Activated T-cell treated with anti-CD3 and anti-CD28 coated beads for 4 hours (primary cell): ENCODE measurements around the gene SIRT4.
"Not testable (repeated sequence)": the region's sequence is repeated elsewhere in the genome, so short reads cannot be mapped to it uniquely, and the experiment has no call there.

Experiments
- DNase-seq: peaks from one replicate; pipeline ENCODE4 v3.0.0-alpha.2; 2020

SIRT4 gene, protein sequence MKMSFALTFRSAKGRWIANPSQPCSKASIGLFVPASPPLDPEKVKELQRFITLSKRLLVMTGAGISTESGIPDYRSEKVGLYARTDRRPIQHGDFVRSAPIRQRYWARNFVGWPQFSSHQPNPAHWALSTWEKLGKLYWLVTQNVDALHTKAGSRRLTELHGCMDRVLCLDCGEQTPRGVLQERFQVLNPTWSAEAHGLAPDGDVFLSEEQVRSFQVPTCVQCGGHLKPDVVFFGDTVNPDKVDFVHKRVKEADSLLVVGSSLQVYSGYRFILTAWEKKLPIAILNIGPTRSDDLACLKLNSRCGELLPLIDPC

DNA sequence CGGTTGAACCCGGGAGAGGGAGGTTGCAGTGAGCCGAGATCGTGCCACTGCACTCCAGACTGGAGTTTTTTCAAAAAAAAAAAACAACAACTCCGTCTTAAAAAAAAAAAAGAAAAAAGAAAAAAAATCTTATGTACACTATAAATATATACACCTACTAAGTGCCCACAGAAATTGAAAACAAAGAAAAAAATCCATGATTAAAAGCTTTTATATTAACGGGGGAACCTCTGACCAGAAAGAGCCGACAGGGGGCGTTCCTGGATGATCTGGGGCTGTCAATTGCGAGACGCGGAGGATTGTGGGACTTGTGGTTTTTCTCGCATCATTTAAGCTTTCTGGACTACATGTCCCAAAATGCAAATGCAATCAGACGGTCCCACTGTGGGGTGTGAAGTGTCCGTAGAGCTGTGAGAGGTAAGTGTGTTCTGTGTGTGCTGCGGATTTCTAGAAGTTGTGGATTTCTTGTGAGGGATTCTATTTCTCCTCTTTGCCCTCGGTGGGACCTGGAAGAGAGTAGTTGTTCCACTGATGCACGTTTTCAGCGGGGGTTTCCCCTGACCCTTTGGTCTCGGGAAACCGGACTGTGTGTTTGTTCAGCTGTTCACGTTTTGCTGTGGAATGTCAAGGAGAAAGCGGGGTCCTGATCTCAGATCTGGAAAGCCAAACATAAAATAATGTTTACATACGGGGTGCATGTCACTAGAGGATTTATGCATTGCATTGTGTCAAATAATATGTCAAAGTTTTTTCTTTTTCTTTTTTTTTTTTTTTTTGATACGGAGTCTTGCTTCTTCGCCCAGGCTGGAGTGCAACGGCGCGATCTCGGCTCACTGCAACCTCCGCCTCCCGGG is at the start of gene SIRT4:
Gene SIRT4, plus strand, starts transcription at position 360 of the 854 bp plus-strand sequence. CDS start 1,241 bp downstream, outside the sequence.
- peak; percentile 86 for DNase-seq

DNA sequence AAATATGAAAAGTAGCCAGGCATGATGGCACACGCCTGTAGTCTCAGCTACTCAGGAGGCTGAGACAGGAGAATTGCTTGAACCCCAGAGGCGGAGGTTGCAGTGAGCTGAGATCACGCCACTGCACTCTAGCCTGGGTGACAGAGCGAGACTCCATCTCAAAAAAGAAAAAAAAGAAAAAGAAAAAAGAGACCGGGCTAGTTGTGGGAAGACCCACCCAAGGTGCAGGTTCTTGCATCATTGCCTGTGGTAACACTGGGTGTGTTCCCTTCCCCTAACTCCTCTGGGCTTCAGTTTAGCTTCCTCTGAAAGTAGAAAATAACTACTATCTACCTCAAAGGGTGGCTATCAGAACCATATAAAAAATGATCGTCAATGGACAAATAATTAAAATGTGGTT is 48.8 kb upstream of the SIRT4 start:
- DNase-seq: not testable (repeated sequence)

DNA sequence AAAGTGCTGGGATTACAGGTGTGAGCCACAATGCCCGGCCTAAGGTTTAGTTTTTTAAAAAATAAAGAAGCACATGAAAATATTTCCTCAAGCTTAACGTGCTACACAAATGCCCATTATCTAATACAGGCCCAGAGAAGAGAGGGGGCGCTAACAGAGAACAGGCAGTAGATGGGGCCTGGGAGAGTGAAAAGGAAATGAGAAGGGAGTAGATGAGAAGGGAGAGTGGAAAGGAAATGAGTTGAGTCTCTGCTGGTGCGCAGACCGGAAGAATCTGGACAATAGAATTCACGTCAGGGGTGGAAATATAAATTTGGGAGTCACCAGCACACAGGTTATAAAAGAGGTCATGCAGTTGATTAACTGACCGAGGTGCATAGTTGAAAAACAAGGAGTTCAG is 47.3 kb upstream of the SIRT4 start:
- no peak for DNase-seq

DNA sequence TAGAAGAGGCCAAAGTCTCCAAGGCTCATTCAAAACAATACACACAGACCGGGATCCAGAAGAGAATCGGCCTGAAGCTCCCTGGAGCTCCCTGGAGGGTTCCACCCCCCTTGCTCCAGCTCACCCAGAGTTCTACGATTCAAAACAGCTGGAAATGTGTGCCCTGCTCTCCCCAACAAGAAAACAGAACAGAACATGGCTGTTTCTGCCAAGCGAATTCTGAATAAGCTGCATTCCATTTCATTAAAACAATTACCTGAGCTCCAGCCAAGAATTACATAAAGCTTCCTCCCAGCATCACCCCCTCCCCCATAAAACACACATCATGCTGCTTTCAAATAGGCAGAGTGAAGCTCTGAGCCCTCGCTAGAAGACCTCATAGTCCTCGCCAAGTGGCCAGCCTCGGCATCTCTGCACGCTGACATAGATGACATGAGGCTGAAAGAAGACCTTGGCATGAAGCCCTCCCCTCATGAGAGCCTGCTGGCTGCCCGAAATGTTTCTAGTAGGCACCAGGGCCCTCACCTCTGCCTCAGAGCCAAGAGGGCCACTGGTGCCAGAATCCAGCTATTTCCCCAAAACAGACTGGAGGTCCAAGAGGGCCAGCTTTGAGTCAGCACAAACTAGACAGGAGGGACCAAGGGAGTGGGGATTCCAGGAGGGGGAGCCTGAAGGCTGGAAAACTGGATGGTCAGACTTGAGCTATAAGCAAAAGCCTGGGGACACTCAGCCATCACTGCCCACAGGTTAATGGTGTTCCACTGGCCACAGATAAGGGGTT is 44.9 kb upstream of the SIRT4 start:
- no peak for DNase-seq

DNA sequence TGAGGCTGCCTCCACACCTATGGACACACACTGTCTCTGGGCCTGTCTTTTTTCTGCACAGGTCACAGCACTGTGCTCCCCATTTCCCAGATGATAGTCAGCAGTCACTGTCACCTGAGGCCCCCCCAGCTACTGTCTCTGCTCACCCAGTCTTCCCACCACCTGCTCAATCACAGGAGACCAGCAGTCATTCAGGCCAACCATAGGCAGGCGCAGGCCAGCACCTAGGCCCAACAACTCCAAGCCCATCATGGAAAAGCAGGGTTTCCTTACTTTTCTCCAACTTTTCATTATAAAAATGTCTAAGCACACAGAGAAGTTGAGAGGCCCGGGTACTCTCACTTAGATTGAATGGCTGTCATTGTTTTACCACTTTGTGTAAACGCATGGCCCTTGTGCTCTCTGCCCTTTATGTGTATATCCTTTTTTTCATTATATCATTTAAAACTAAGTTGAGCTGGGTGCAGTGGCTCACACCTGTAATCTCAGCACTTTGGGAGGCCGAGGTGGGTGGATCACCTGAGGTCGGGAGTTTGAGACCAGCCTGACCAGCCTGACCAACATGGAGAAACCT is 43.7 kb upstream of the SIRT4 start:
- DNase-seq: no peak

DNA sequence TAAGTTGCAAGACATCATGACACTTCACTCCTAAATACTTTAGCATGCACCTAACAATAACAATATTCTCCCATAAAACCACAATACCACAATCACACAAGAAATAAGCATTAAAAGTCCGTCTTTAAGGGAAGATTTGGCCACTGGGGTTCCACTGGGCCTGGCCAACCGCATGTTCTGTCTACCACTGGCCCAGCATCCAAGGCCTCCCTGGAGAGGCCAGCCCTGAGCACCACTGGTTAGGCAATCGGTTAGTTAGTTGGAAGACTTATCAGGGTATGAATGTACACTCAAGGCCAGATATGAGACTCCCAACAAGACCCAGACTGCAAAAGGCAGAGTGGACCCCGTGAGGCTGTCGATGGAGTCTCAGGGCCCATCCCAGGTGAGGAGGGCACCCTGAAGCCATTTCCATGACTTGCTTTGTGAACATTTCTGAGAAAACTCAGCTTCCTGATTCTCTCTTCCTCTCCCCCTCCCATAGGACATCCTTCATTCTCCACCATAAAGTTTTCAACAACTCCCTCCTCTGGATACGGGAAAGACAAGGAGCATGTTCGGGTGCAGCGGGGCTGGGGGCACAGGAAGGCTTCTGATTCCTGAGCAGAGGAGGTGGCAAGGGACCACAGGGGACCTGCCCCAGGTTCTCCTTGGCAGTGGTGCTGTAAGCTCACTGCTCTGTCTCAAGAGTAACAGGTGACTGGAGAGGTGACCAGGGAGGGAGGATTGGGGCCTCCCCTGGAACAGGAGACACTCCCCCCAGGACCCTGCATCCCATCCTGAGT is 42.5 kb upstream of the SIRT4 start:
- DNase-seq: no peak

DNA sequence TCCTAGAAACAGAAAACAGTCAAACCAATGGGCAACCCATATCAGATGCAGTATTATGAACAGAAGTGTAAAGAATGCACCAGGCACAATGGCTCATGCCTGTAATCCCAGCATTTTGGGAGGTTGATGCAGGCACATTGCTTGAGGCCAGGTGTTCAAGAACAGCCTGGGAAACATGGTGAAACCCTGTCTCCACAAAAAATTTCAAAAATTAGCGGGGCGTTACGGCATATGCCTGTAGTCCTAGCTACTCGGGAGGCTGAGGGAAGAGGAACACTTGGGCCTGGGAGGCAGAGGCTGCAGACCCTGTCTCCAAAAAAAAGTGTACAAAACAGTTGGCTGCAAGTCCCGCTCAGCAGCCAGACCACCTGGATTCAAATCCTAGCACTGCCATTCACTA is 41.5 kb upstream of the SIRT4 start:
- DNase-seq: no peak

DNA sequence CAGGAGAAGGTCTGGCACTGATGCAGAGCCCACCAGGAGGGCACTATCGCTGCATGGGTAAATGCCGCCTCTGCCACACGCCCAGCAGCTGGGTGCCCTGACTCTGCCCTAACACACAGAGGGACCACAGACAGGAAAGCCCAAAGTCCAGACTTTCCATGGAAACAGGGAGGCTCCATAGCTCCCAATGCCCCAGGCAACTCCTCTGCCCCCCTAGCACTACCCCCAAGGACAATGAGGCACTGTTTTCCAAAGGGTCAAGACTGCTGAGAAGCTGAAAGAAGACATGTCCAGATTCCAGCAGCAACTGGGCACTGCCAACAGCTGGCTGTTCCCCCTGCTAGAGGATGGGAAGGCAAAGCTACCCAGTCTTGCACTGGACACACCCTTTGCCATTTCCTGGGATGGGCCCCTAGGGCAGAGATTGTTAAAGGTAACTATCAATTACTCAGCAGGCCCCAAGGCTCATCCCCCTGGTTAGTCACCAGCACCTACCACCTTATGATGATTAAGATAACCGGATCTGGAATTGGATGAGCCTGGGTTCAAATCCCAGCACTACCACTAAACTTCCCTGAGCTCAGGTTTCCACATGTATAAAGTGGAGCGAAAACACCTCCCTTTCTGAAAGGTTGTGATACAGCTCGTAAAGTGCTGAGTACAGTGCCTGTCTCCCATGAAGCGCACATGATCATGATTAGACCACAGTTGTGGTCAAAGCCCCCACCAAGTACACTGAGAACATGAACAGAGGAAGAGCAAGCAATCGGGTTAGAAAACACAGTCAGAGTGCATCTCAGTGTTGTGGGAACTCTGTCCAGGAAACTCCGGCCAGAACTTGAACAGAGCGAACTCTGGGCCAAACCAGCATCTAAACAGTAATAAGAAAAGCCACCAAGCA is 39.9 kb upstream of the SIRT4 start:
- no peak for DNase-seq

DNA sequence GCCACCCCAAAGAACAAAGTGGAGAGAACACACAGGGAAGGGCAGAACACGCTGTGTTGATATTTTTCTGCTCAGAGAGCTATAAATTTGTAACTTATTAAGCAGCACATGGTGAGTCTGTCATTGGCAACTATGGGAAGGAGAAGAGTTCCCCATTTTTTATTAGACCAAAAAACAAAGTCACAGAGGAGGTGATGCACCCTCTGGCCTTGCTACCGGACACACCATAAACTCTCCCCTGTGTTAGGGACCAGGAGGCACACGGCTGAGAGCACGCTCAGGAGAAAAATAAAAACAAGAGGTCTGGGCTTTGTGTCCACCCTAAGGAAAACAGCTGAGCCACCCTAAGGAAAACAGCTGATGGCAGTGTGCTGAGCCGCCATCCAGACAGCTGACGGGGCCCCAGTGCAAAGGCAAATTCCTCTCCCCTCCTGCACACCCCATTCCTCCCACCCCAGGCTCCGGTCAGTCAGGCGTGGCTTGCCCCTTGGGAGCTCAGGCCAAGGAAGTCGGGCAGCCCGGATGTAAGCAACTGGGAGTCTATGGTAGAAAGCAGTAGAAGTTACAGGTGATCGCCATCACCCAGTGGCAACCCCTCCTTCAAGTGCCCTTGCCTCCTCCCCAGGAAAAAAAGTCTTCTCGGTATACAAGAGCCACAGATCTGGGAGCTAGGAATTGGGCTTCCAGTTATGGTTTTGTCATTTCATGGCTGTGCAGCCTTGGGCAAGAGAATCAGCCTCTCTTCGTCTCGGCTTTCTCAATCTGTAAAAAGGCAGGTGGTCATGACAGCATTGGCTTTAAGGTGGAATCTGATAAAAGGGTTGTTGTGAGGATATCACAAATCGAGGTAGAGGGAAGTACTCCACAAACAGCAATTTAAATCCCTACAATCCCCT is 39.0 kb upstream of the SIRT4 start:
- DNase-seq: no peak

DNA sequence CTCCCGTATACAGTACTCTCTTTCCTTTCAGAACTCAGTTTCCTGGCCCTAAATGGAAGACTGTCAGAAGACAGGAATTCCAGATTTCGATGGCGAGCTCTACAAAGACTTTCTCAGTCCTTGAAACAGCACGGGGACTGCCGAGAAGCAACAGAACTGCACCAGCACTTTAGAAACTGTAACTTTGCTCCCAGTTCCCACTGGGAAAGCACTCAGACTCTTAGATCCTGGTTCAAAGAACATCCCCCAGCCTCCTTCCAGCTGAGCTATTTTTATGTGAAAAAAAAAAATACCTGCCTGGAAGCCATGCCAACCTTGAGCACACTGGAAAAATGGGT is 38.4 kb upstream of the SIRT4 start:
- no peak for DNase-seq

DNA sequence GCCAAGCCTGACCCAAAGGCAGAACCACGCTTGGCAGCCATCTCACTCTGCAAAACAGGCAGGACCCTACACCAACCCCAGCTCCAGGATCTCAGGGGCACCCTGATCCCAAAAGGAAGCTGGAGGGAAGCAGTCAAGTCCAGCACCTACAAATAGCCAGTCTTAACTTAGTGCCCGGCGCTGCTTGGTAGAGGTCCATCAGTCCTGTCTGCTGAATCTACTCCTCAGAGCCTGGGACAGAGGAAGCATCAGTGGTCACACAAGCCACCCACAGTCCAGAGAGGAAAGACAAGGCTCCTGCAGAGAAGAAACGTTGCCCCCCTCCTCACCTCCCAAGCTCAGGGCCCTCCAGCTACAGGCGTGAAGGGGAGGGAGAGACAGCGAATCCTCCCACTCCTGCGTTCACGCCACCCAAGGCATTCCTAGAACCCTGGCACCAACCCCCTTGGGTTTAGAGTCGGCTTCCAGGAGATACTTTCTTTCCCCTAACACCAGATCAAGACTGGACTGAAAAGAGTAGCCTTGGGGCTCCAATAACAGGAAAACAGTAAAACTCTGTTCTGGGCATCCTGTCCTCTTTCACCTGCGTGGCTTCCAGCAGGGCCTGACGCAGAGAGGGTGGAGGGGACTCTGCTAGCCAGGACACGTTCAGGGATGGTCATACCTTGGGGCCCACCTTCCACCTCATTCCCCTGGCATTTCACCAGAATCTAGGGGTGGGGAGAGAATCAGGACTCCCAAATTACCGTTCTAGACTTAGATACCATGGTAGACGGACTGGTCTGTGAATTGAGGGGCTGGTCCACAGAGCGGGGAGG is 37.8 kb upstream of the SIRT4 start:
- DNase-seq: no peak

DNA sequence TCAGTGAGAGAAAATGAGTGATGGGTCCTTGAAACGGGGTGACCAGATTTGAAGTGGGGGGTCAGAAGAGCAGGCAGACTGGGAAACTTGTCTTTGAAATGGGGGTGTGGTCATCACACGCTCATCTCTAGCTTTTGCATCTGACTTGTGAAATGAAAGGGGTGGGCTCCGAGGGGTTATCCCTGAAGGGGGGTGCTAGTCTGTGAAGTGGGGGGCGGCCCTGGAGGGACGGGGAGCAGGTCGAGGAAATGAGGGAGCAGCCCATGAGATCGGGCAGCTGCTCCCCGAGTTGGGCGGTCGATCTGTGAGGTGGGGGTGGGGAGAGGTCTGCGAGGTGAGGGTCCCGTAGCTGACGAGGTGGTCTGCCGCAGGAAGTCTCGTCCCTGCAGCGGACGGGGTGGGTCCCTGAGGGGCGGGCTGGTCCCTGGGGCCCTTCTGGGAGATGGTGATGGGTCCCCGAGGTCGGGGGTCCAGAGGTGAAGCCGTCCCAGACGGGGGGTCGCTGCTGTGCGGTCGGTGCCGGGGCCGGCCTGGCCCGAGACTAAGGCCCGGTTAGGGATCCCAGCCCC is 37.1 kb upstream of the SIRT4 start:
- no peak for DNase-seq

DNA sequence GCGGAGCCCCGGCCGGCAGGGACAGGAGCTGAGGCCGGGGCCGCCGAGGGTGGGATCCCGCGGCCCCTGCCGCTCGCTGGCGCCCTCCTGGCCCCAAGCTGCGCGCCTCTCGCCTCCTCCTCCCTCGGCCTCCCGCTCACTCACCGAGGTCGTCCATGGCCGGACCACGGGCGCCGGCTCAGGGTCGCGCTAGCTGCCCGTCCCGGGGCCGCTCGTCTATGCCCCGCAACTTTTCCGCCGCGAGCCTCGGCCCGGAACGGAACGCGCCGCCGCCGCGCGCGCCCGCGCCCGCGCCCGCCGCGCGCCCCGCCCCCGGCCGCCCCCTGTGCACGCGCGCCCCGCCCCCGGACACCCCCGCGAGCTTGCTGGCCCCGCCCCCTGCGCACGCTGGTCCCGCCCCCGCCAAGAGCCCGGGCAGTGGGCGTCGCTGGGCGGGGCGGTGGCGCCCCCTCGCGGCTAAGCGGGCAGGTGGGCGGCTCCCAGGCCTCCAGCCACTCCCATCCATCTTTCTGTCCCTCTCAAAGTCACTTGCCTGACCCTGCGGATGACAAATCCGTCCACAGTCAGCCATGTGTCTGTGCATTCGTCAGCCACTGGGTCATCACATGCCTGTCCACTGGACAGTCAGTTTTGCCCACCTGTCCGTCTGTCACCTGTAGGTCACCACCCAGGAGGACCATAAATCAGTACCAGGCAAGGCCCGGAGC is 36.5 kb upstream of the SIRT4 start, which contains the start of gene PXN:
Gene PXN, minus strand, starts transcription at position 258 of the 707 bp plus-strand sequence. Its CDS starts 101 bp downstream, at position 157.
- DNase-seq: peak; percentile 89

DNA sequence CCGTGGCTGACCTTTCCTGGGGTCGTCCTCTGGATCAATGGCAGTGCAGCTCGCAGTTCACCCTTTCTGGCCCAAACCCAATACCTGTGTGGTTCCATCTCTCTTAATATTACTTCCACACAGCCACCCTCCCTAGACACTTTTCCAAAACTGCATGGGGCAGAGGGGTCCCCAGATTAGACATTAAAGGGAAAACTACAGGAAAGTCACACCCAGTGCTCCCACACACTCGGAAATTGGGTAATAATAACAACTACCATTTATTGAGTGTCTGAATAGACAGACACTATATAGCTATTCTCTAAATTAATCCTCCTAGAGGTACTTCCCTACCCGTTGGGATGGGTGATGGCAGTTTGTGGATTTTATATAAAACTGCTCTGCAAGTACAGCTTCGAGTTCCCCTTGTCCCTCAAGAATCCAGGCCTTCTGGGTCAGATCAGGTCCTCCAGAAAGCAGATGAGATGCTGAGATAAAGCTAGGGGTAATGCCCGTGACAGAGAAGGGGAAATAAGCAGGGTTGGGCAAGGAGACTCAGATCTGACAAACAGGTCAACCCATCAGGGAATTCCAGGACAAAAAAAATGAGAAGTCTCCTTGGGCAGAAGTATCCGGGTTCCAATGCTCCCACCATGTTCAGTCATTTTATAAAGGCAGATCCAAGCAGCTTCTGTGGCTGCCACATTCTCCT is 35.8 kb upstream of the SIRT4 start:
- no peak for DNase-seq

DNA sequence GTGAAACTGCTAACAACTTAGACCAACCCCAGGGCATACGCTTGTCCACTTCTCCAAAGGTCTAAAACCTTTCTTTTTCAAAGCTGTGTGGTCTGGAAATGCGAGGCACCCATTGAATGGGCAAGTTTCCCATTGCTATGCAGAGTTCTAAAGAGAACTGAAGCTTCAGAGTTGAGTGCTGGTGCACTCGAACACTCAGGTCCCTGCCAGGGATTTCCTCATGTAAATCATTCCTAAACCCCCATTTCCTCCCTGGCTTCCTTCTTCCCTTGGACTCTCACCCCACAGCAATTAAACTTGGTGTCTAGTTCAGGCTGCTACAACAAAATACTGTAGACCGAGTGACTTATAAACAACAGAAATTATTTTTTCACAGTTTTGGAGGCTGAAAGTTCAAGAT is 34.4 kb upstream of the SIRT4 start:
- no peak for DNase-seq

DNA sequence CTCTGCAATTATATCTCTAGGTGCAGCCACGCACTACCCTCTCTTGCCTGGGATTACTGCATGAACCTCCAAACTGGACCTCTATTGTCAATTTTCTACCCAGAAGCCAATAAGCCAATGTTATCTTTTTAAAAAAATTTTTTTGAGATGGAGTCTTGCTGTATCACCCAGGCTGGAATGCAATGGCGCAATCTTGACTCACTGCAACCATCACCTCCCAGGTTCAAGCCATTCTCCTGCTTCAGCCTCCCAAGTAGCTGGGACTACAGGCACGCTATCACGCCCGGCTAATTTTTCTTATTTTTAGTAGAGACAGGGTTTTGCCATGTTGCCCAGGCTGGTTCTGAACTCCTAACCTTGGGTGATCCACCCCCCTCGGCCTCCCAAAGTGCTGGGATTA is 25.4 kb upstream of the SIRT4 start:
- DNase-seq: no peak
